Motor neuron (in vitro differentiated cells): ENCODE measurements around the gene TTC33. TPM values are rescaled to one million over a fixed set of nuclear protein-coding genes. Genes with fewer than 3 reads are reported as not detected.

ENCODE experiments used
- ATAC-seq, 8 experiments: fragments of 200-7000 bp; cut with Tn5 transposase; replicated peaks in 6 of 8; 2 replicates each; pipeline ENCODE4 v1.8.0; 2021; ENCODE audit warnings: mild to moderate bottlenecking in 8 of 8, moderate library complexity in 8 of 8
- H3K27ac ChIP-seq, 2 donors: fragments of 250-450 bp; sonication (Bioruptor Pico); 2 replicates each; pipeline ENCODE4 v1.9.0; 2021; ENCODE audit warnings: antibody characterized with exemption in 2 of 2, mild to moderate bottlenecking in 2 of 2, moderate library complexity in 1 of 2
- H3K4me1 ChIP-seq, 2 donors: fragments of 250-450 bp; sonication (Bioruptor Pico); replicated peaks in 1 of 2; 2 replicates each; pipeline ENCODE4 v1.6.1; 2021; ENCODE audit warnings: antibody characterized with exemption in 2 of 2, mild to moderate bottlenecking in 2 of 2, moderate library complexity in 1 of 2
- H3K4me3 ChIP-seq, 5 donors: fragments of 250-450 bp; sonication (Bioruptor Pico); 2 replicates each; pipeline ENCODE4 v1.9.0; 2021; ENCODE audit warnings: antibody characterized with exemption in 5 of 5, mild to moderate bottlenecking in 5 of 5, moderate library complexity in 4 of 5
- WGBS, 10 experiments: fragments of 450-650 bp; shearing (Covaris generic); methylation state at CpG; one replicate each; pipeline ENCODE4 v1.0.0; 2022; 5-methylcytosine and 5-hydroxymethylcytosine counted together
- in situ Hi-C, 9 experiments: fragments of 400-800 bp; cut with MboI; loops; one replicate each; pipeline ENCODE4 v1.15.0; 2021; ENCODE audit warnings: low sequenced_read_pairs in 9 of 9, low pct_unique_long_range_greater_than_20kb in 2 of 9; ENCODE audit not compliant: unreplicated experiment in 9 of 9
- total RNA-seq, 8 experiments: library from RNA; unstranded; fragments of 300-600 nt; gene quantifications; 2 replicates each; pipeline versions ENCODE4 v1.2.3 to v1.2.4, GENCODE V29; 2022

The TTC33 gene
- total RNA-seq, 8 experiments from 2014 or later = 6.8 to 25.5 (median 16.5) TPM

GRCh38 chr5:40551496-40552491, 204.0 kb downstream of the TTC33 start:
- ATAC-seq = peak in 2 of 8 experiments; percentile 38 to 82
- WGBS, 10 experiments = 0 to 84% (median 52%) methylated on average over 1 to 6 of the region's 8 CpGs
- no peaks in the 10 kb centered on the region for H3K4me1 ChIP-seq
- no peak overlapping the region for H3K27ac ChIP-seq
- in situ Hi-C loops = no loop called here
- no peak overlapping the region for H3K4me3 ChIP-seq

- no peak overlapping the region for H3K4me3 ChIP-seq
- no peaks in the 10 kb centered on the region for H3K4me1 ChIP-seq
- H3K27ac ChIP-seq = no peak overlapping the region
- in situ Hi-C loops = no loop called here
- ATAC-seq = no peak
These were observed 205.3 kb downstream of the TTC33 start for GRCh38 chr5:40550481-40550880.

GRCh38 chr5:40549616-40550015, 206.1 kb downstream of the TTC33 start:
- WGBS, 10 experiments = 0 to 70% (median 0%) methylated on average over 1 of the region's 1 CpG; no CpG with 5 or more reads in 2 of the 10 experiments
- Histone ChIP-seq H3K4me1 (no peaks in the 10 kb centered on the region), H3K4me3 (no peak overlapping the region), H3K27ac (no peak overlapping the region)
- no peak for ATAC-seq
- in situ Hi-C loops = no loop called here

DNA sequence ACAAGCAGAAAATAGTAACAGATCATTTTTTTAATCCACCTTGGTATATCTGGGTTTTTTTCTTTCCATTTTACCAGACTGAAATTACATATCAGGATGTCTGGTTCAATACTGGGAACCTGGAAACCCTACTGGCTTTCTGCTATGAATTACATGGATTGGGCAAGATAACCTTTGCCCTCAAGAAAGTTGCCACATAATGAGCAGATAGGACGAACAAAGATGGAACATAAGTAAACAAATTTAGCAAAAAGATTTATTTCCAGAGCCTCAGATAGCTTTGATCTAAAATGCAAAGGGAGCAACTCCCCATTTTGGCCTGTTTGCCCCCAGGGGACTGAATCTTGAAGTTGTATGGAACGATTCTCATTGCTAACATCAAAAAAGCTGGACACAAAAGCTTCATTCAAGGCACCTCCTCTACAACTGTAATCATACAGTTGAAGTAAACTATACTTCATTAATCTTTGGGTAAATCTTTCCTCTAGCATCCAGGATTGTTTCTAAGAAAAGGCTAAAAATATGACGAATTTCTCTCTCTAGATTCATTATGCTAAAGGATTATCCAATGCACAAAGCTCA, 207.7 kb downstream of the TTC33 start:
- in situ Hi-C loops = no loop called here
- ATAC-seq = peak in 1 of 8 experiments; percentile 37
- 3 to 71% (median 52%) methylated on average over 1 to 3 of the region's 3 CpGs for WGBS, 10 experiments

DNA sequence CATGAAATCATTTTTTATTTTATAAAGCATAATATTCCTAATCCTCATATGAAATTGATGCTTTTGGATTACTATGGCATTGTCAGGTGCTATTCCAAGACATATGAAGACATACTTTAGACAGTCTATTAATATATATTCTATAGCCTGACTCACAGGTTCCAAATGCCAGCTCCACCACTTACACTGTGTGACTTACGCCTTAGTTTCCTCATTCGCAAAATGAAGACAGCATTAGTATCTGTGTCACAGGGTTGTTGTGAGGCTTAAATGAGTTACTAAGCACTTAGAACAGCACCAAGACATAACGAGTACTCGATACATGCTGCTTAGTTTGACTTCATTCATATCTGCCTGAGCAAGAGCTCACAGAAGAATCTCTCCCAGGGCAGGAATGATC, 208.2 kb downstream of the TTC33 start:
- in situ Hi-C loops = no loop called here
- WGBS, 10 experiments = 80 to 100% (median 96%) methylated on average over 2 to 4 of the region's 4 CpGs; no CpG with 5 or more reads in 1 of the 10 experiments
- no peak overlapping the region for H3K4me3 ChIP-seq
- peak in 1 of 8 experiments; percentile 26 for ATAC-seq
- H3K4me1 ChIP-seq = no peaks in the 10 kb centered on the region
- H3K27ac ChIP-seq = no peak overlapping the region

More for the DNA sequence above, 207.7 kb downstream of the TTC33 start:
- H3K27ac ChIP-seq = no peak overlapping the region
- no peak overlapping the region for H3K4me3 ChIP-seq
- no peaks in the 10 kb centered on the region for H3K4me1 ChIP-seq

- in situ Hi-C loops = no loop called here
- Histone ChIP-seq H3K4me1 (no peaks in the 10 kb centered on the region), H3K27ac (no peak overlapping the region), H3K4me3 (no peak overlapping the region)
- ATAC-seq = no peak
These were observed 215.5 kb downstream of the TTC33 start for GRCh38 chr5:40540301-40540700.

GRCh38 chr5:40524677-40525076, 231.1 kb downstream of the TTC33 start:
- no peak overlapping the region for H3K4me3 ChIP-seq
- H3K27ac ChIP-seq = no peak overlapping the region
- peaks cover 0 to 2% of the 10 kb centered on the region in 2 donors for H3K4me1 ChIP-seq
- in situ Hi-C loops = no loop called here
- ATAC-seq = peak in 3 of 8 experiments; percentile 17 to 96 (median 88)
- 32 to 89% (median 71%) methylated on average over 1 of the region's 1 CpG; no CpG with 5 or more reads in 1 of the 10 experiments for WGBS, 10 experiments

DNA sequence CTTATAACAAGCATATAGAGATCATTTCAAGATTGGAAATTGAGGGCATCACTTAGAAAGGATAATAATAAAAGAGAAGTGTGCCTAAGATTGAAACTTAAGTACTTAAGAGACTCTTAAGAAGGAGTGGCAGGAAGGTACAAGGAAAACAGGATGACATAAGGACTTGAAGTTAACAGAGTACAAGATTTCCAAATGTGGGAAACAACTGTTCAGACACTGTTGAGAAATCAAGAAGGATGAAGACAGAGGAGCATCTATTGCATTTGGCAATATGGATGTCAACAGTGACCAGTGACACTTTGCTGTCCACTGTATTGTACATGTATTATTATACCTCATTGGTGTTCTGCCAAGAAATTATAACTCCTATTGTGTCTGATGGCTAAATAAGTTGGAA, 233.8 kb downstream of the TTC33 start:
- ATAC-seq = no peak
- in situ Hi-C loops = no loop called here
- no peak overlapping the region for H3K4me3 ChIP-seq

GRCh38 chr5:40521108-40521785, 234.5 kb downstream of the TTC33 start:
- ATAC-seq = no peak
- H3K4me1 ChIP-seq = peaks cover 0 to 2% of the 10 kb centered on the region in 2 donors
- H3K27ac ChIP-seq = no peak overlapping the region
- WGBS, 10 experiments = 0 to 100% (median 66%) methylated on average over 1 to 3 of the region's 3 CpGs
- in situ Hi-C loops = no loop called here
- H3K4me3 ChIP-seq = no peak overlapping the region

More for the DNA sequence above, 233.8 kb downstream of the TTC33 start:
- H3K4me1 ChIP-seq = peaks cover 0 to 2% of the 10 kb centered on the region in 2 donors
- H3K27ac ChIP-seq = no peak overlapping the region

- no peak overlapping the region for H3K4me3 ChIP-seq
- in situ Hi-C loops = no loop called here
- H3K27ac ChIP-seq = no peak overlapping the region
- no peak for ATAC-seq
- no peaks in the 10 kb centered on the region for H3K4me1 ChIP-seq
- 64 to 92% (median 86%) methylated on average over 1 to 4 of the region's 4 CpGs; no CpG with 5 or more reads in 2 of the 10 experiments for WGBS, 10 experiments
These were observed 237.3 kb downstream of the TTC33 start for GRCh38 chr5:40518485-40518917.

DNA sequence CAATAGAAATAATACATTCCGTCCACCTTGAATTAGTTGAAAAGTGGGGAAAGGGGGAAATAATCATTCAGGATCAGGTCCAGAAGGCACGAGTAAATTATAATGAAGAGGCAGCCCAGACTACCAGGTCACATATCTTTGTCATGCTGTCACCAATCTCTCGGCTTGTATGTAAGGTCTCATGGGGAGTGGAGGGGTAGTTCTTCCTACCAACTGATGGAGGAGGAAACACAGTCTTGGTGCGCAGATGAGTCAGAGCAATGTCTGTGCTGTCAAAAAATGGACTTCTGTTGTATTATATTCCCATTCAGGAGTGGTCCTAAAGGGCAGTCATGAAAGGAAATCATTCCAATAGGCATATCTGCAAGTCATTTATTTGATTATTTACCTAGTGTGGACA, 240.3 kb downstream of the TTC33 start:
- ATAC-seq = no peak
- Histone ChIP-seq H3K4me1 (no peaks in the 10 kb centered on the region), H3K4me3 (no peak overlapping the region), H3K27ac (no peak overlapping the region)
- in situ Hi-C loops = no loop called here
- 57 to 100% (median 83%) methylated on average over 2 to 4 of the region's 4 CpGs; no CpG with 5 or more reads in 2 of the 10 experiments for WGBS, 10 experiments

DNA sequence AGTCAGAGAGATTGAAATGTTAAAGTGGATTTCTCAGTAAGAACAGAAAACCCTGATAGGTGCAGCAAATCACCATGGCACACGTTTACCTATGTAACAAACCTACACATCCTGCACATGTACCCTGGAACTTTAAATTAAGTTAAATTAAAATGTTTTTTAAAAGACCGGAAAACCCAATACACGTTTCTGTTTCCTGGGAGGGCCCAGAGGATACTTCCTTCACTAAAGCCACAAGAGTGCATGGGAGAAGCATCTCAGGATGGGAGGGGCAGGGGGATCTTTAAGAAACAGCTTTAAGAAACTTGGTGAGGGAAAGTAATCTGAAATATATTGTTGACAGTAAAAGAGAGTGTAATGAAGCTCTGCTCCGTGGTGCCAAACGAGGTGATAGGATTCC, 240.8 kb downstream of the TTC33 start:
- Histone ChIP-seq H3K4me1 (no peaks in the 10 kb centered on the region), H3K27ac (no peak overlapping the region), H3K4me3 (no peak overlapping the region)
- ATAC-seq = no peak
- WGBS, 10 experiments = 46 to 81% (median 70%) methylated on average over 3 to 5 of the region's 5 CpGs; no CpG with 5 or more reads in 3 of the 10 experiments
- in situ Hi-C loops = no loop called here

DNA sequence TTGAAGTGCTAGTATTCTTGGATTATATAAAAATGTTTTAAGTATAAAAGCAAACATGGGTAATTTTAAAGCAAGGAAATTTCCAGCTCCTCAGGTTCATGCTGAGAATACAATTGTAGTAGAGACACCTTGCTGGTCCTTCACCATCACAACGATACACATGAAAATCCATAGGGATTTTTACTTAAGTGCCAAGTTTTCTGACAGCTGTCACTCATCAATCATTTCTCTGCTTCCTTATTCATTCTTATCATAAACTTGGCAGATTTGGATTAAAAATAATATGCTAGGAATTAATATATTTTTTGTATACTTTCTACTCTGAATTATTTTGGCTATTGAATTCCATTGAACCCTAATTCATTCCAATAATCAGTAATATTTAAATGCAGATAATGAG, 244.0 kb downstream of the TTC33 start:
- in situ Hi-C loops = no loop called here
- Histone ChIP-seq H3K4me1 (no peaks in the 10 kb centered on the region), H3K27ac (no peak overlapping the region), H3K4me3 (no peak overlapping the region)
- 33 to 100% (median 78%) methylated on average over 1 of the region's 1 CpG; no CpG with 5 or more reads in 2 of the 10 experiments for WGBS, 10 experiments
- no peak for ATAC-seq
